HG03060 (cell line): ENCODE data around the gene PCDHGB4.
A peak's percentile ranks its signal among the peaks of the same experiment; 100 is the strongest.
"Not testable (repeated sequence)": the region's sequence is repeated elsewhere in the genome, so short reads cannot be mapped to it uniquely, and the experiment has no call there.

Experiments
- ATAC-seq: cut with Tn5 transposase; IDR thresholded peaks from one replicate; pipeline ENCODE4 v1.9.1; 2021; ENCODE audit warnings: low read depth, moderate number of reproducible peaks; ENCODE audit not compliant: unreplicated experiment

The PCDHGB4 gene

GRCh38 chr5:141397756-141398551 lies 10.5 kb downstream of the PCDHGB4 start, which contains the start of gene PCDHGB5:
PCDHGB5 (plus strand) TSS chr5:141397947; CDS start chr5:141398128, 181 bp downstream.
- peak; percentile 86 for ATAC-seq

DNA sequence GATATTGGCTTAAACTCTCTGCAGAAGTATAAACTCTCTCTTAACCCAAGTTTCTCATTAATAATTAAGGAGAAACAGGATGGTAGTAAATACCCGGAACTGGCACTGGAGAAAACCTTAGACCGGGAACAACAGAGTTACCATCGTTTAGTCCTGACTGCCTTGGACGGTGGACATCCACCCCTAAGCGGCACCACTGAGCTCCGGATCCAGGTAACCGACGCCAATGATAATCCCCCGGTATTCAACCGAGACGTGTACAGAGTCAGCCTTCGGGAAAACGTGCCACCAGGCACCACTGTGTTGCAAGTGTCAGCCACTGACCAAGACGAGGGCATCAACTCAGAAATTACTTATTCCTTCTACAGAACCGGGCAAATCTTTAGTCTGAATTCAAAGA lies 11.1 kb downstream of the PCDHGB4 start:
- no peak for ATAC-seq

GRCh38 chr5:141399555-141400258 lies 12.2 kb downstream of the PCDHGB4 start:
- no peak for ATAC-seq

- ATAC-seq, result no peak
Measured at GRCh38 chr5:141402553-141403243, 15.2 kb downstream of the PCDHGB4 start, which contains the start of gene PCDHGA9. PCDHGA9 (plus strand) TSS chr5:141402778; CDS start chr5:141402953, 175 bp downstream.

DNA sequence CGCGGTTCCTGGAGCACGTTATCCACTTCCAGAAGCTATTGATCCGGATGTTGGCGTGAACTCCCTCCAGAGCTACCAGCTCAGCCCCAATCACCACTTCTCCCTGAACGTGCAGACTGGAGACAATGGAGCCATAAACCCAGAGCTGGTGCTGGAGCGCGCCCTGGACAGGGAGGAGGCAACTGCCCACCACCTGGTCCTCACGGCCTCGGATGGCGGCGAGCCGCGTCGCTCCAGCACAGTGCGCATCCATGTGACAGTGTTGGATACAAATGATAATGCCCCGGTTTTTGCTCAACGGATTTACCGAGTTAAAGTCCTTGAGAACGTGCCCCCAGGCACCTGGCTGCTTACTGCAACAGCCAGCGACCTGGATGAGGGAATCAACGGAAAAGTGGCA lies 15.9 kb downstream of the PCDHGB4 start:
- no peak for ATAC-seq

DNA sequence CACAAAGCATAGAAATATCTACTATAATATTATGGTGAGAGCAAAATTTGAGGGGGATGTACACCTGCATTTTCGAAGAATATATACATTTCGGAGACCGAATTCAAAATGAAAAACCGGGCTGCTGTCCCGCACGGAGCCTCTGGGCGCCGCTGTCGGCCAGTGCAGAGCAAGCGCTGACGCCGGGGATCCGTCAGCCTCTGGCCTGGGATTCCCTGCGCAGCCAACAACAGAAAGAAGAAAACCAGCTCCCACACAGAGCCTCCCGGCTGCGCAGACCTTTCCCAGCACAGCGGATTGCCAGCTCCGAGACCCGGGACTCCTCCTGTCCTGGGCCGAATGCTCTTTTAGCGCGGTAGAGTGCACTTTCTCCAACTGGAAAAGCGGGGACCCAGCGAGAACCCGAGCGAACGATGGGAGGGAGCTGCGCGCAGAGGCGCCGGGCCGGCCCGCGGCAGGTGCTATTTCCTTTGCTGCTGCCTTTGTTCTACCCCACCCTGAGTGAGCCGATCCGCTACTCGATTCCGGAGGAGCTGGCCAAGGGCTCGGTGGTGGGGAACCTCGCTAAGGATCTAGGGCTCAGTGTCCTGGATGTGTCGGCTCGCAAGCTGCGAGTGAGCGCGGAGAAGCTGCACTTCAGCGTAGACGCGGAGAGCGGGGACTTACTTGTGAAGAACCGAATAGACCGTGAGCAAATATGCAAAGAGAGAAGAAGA lies 20.4 kb downstream of the PCDHGB4 start, which contains the start of gene PCDHGB6:
TSS of gene PCDHGB6 (plus strand) at position 232 of the 716 bp plus-strand sequence. CDS start at position 414, 182 bp downstream.
- not testable (repeated sequence) for ATAC-seq

- ATAC-seq, result no peak
Measured at GRCh38 chr5:141409598-141410306, 22.3 kb downstream of the PCDHGB4 start.

DNA sequence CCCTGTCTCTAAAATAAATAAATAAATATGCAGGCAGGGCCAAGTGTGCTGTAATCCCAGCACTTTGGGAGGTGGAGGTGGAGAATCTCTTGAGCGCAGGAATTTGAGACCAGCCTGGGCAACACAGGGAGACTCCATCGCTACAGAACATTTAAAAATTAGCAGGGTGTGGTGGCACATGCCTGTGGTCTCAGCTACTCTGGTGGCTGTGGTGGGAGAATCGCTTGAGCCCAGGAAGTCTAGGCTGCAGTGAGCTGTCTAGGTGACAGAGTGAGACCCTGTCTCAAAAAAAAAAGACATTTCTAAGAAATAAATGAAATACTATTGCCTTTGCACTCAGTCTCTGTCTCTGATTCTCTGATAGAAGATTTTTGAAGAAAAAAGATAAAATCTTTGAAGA lies 24.1 kb downstream of the PCDHGB4 start:
- ATAC-seq, result no peak

DNA sequence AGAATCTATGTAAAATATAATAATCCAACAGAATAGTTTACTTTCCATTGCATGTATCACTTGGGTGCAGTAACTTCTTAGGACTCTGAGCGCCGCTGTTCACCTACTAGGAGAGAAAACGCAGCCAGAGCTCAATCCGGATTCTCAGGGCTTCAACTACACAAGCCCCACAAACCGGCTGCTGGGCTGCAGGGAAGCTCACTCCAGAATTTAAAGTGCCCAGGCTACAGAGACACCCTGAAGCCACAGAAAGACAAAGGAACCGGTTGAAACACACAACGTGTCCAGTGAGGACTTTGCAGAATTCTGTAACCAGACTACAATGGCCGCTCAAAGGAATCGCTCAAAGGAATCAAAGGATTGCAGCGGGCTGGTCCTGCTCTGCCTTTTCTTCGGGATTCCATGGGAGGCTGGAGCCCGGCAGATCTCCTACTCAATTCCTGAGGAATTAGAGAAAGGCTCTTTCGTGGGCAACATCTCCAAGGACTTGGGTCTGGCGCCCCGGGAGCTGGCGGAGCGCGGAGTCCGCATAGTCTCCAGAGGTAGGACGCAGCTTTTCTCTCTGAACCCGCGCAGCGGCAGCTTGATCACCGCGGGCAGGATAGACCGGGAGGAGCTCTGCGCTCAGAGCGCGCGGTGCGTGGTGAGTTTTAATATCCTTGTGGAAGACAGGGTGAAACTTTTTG lies 25.5 kb downstream of the PCDHGB4 start, which contains the start of gene PCDHGA10:
TSS of gene PCDHGA10 (plus strand) at position 134 of the 686 bp plus-strand sequence. CDS start at position 323, 189 bp downstream.
- ATAC-seq, result peak; percentile 85

- no peak for ATAC-seq
Measured at GRCh38 chr5:141413540-141414069, 26.1 kb downstream of the PCDHGB4 start.

GRCh38 chr5:141414548-141415274 lies 27.2 kb downstream of the PCDHGB4 start:
- not testable (repeated sequence) for ATAC-seq

- not testable (repeated sequence) for ATAC-seq
Measured at GRCh38 chr5:141415275-141415618, 27.7 kb downstream of the PCDHGB4 start.

DNA sequence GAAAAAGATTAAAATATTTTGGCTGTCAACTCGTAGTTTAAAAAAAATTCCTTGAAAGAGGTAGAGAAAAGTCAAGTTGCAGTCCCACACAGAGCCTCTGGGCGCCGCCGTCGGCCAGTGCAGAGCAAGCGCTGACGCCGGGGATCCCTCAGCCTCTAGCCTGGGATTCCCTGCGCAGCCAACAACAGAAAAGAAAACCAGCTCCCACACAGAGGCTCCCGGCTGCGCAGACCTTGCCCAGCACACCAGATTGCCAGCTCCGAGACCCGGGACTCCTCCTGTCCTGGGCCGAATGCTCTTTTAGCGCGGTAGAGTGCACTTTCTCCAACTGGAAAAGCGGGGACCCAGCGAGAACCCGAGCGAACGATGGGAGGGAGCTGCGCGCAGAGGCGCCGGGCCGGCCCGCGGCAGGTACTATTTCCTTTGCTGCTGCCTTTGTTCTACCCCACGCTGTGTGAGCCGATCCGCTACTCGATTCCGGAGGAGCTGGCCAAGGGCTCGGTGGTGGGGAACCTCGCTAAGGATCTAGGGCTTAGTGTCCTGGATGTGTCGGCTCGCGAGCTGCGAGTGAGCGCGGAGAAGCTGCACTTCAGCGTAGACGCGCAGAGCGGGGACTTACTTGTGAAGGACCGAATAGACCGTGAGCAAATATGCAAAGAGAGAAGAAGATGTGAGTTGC lies 30.1 kb downstream of the PCDHGB4 start, which contains the start of gene PCDHGB7:
TSS of gene PCDHGB7 (plus strand) at position 184 of the 679 bp plus-strand sequence. CDS start at position 367, 183 bp downstream.
- not testable (repeated sequence) for ATAC-seq

GRCh38 chr5:141419074-141419880 lies 31.8 kb downstream of the PCDHGB4 start:
- ATAC-seq, result no peak

GRCh38 chr5:141420855-141421488 lies 33.5 kb downstream of the PCDHGB4 start, which contains the start of gene PCDHGA11:
PCDHGA11 (plus strand) TSS chr5:141421051; CDS start chr5:141421228, 177 bp downstream.
- ATAC-seq, result peak; percentile 45

DNA sequence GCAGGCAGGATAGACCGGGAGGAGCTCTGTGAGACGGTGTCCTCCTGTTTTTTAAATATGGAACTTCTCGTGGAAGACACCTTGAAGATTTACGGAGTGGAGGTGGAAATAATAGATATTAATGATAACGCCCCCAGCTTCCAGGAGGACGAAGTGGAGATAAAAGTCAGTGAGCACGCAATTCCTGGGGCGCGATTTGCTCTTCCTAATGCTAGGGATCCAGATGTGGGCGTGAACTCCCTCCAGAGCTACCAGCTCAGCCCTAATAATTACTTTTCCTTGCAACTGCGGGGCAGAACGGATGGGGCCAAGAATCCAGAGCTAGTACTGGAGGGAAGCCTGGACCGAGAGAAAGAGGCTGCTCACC lies 34.0 kb downstream of the PCDHGB4 start:
- no peak for ATAC-seq
